HG03175 (cell line): ENCODE results near the gene MAP7D3.
"Not testable (repeated sequence)": the region's sequence is repeated elsewhere in the genome, so short reads cannot be mapped to it uniquely, and the experiment has no call there.

ENCODE experiments used
- ATAC-seq: cut with Tn5 transposase; IDR thresholded peaks from one replicate; pipeline ENCODE4 v1.9.1; 2021; ENCODE audit warnings: mild to moderate bottlenecking, moderate library complexity; ENCODE audit not compliant: unreplicated experiment

MAP7D3 gene

DNA sequence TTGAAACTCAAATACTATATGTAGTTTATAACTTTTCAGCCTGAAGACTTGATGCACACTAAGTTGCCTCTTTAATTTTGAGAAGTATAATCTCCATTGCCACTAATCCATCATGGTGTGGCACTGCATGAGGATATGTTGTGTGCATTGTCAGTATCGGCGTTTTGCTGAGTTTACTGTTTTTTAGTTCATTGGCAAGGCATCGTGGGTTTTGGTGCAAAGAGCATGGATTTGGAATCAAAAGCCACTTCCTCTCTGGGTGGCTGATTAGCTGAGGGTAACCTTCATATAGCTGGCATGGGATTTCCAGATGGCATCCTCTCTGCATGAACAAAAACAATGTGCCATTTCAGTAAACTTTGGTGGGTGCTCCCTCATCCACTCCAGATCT, 65.2 kb downstream of the MAP7D3 start:
- ATAC-seq, result no peak

DNA sequence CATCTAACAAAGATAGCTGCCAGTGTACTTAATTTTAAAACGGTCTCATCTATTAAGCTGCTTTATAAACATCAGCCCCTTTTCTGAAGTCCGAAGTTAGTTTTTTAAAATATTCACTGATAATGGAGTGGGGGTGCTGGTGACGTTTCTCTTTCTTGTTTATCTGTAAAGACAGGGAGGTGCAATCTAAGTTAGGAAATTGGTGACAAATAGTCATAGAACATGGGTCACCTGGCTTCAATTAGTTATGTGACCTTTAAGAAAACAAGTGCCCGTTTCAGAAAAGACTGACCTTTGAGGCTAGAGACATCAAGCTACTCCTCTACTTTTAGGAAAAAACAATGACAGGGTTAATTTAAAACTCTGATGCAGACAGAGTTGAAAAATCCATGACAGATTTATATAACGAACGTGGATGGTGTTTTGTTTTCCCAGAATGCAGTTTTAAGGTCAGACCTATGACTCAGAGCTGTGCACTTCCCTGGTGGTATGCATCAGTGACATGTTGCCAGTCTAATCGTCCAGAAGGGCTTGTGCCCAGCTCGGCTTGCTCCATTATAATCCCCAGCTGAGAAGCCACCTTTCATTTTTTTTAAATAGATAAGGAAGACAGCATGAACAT, 65.7 kb downstream of the MAP7D3 start:
- ATAC-seq, result no peak

DNA sequence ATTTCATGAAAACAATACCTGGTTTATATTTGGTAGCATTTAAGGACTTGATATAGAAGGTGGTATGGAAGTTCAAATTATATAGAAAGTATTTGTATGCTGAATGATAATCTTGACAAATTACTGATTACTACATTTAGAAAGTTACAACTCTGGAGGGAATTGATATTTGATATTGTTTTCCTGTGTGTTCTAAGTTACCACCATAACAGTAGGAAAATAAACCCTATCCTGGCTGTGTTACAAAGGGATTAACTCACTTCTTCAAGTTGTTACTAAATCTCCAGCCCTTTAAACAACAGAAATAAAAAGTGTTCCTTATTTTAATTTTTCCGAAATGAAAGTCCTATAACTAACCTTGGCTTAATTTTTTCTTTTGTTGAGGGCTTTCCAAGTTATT, 67.3 kb downstream of the MAP7D3 start:
- no peak for ATAC-seq

DNA sequence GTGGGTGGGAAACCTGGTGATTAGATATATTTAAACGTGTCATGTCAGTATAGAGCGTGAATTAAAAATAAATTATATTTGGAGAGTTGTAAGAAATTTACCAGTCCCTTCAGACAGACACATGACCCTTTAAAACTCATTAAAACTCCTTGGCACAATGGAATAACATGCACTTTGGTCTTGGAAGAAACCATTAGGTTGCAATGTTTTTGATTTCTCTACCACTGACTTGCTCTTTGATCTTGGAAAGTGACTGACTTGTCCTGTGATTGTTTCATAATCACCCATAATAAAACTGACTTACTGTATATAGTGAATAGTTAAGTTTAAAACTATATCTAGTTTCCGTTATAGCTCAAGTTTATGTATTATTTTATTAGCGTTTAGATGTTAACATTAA, 68.0 kb downstream of the MAP7D3 start:
- ATAC-seq, result no peak

DNA sequence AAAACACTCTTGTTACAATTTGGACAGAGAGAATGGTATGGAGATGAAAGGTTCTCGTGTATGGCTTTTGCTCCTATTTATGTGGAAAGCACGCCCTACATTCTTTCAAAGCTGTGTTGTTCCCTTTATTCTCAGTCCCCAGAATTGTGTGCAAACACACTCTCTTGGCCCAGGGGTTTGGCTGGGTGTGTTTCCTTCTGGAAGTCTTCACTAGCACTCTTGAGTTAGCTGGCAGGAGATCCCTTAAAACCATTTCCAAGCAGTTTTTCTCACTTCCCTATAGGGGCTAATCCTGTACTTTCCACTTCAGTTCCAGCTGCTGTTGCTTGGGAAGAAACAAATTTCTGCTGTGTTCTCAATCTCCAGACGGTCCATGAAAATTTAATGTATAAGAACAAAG, 68.8 kb downstream of the MAP7D3 start:
- no peak for ATAC-seq

DNA sequence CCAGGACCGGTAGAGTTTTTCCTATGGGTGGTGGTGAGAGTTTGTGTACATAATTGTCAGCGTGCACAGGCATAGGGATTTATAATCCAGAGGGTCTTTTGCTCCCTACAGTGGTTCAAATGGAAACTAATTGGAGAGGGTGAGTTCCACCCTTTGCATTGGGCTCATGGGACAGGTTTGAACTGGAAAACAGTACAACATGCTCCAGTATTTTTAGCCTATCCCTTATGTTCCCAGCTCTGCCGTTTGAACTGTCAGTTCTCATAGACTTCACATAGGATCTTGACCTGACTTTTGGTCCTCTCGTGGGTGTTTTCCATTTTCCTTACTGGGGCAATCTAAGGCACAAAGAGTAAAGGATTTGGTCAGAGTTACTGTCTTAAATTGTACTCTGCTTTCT, 72.1 kb downstream of the MAP7D3 start:
- ATAC-seq, result no peak

DNA sequence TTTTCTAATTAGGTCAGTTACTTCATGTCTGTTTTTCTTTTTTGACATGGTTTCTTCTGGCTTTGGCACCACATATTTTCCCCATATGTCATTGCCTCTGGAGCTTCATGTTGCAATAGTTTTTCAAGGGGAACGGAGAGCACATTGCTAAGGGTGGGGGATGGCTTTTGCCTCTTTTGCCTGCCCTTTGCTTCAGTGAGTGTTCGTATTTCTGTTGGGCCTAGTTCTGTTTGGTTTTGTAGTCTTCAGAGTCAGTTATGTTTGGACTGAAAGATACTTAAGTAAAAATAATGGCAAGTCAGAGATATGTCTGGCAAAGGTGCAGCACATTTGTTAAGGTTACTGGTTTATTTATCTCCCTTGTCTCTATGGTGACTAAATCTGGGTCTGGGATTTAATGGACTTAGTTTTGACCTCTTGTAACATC, 74.8 kb downstream of the MAP7D3 start:
- ATAC-seq, result no peak

DNA sequence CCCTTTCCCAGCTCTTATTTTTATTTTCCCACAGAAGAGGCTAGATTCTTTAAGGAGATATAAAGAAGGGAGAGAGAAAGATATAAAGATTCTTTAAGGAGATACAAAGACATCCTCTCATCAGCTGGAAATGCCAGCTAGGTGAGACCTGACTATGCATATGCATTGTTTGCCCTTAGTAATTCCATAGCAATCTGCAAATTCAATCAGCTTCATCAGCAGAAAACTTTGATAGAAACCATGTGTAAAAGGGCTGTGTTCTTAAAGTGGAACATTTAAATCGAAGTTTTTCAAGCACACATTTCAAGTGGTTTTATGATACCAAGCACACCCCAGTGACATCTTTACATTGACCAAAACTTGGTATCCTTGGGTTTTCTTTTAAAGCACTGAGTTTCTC, 79.8 kb downstream of the MAP7D3 start:
- ATAC-seq, result no peak

DNA sequence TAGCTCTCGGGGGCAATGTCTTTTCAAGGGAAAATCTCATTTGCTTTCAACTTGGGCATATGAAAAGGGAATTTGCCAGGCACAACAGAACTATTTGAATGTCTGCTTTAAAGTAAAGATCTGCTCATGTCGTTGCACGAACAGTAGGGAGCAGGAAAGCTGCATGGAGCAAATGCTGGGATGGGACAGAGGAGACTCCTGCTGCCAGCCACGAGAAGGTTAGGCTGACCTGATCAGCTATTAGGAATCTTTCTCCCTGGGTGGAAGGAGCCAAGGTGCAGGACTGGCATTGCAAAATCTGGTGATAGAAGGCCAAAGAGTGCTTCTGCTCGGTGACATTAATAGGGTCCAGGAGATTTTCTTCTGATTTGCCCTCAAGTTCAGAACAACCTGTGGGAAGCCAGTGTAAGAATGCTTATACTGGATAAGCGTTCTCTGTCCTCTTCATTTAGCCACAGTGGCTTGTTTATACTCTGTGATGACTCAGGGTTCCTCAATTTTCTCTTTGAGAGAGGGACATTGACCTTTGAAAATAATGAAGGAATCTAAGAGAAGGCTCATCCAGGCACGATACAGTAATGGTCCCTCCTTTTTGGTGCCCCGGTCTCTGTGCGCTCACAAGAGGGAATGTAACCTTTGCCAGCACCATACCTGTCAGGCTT, 80.9 kb downstream of the MAP7D3 start:
- ATAC-seq, result no peak

DNA sequence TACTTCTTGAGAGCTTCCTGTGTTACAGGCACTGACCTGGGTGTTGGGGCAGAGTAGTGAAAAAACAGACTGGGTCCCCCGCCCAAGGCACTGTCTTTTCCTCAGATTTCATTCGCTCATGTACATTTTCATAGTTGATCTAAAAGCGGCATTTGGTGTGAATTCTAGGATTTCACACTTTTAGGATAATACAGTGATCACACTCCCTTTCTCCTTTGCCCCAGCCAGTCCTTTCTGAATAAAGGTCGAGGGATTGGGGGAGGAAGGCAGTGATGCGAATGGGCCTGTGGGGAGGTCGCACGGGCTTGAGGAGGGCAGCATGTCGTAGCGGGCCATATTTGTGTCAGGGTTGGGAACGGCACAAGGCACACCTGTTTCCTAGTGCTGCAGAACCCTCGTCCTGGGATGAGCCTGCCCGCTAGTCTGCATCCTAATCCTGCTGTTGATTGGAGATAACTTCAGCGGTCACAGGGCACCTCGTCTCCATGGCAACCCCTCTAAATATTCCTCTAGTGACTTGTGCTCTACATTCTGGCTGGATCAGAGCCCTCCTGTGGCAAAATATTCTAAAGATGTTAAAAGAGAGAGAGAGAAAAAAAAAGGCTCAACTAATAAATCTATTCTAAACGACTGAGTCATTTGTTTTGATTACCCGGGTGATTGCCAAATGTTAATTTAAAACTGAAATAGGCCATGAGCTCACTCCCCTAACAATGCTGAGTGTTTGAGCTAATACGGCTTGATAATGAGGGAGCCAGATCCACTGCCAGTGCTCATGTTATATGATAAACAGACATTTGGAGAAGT, 82.1 kb downstream of the MAP7D3 start:
- ATAC-seq, result no peak

DNA sequence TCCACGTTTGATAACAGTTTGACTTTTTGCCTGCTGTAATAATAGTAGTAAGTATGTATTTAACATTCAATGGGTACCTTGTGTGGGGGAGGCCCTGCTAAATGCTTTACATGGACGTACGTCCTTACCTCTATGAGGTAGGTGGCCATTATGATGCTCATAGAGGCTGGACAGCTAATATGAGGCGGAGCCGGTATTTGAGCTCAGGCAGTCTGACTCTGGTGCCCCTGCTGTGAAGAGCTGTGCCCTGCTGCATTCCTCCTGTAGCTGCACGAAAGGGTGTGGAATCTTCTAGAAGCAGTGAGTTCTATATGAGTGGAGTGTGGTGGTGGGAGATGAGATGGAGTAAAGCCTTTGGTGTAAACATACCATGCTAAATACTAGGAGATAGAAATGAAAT, 83.2 kb downstream of the MAP7D3 start:
- not testable (repeated sequence) for ATAC-seq

DNA sequence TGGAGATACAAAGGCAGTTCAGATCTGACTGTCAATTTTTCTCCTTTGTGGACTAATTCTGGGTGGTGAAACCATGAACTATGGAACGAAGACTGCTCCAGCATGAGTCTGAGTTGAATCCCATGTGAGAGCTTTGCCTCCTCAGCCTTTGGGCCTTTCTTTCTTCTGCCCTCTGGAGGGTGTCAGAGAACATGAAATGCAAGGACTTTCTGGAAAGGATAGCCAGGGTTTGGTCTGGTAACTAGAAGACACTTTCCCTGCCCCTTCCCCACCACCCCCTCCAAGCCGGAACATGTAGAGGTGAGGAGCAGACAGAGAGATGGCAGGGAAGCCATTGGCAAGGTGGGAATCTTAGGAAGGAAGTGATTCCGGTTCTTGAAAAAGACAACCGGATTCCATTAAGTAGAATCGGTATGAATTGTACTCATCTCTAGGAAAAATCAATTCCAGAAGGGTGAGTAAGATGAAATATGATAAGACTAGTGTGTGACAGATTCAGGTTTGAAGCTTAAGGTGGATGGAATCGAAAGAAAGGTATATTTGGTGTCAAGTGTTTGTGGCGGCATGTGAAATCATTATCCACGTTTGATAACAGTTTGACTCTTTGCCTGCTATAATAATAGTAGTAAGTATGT, 84.9 kb downstream of the MAP7D3 start:
- no peak for ATAC-seq

DNA sequence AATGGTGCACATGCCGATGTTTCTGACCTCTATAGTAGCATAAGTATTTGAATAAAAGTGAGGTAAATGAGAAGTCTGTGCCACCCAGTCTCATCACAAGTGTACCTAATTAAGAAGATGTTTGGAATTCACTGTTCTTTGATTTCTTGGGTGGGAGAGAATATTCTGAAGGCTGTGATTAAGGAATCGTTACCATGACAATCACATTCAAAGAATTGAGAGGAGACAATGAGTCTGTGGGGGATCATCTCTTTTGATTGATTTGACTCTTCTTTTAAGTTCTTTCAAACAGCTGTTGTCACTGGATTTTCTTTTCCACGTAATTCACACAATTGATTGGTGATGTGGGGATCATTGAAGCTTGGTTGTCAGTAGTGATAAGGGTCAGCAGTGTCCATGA, 85.8 kb downstream of the MAP7D3 start:
- no peak for ATAC-seq

DNA sequence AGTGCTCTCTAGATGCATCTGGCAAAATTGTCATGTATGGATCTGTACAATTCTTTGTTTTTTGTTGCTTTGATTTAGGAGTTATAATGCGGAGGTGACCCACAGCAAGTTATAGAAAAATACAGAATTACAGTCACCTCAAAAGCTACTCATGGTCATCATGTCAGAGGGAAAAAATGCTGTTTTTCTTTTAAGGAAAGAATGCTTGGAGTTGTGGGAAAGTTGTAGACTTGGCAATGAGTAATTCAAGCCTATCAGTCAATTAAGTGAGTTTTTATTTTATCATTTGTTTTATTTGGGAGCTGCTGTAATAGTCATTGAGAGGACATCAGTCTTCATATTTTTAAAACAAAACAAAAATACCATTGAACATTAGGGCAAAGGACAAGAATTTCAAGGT, 87.5 kb downstream of the MAP7D3 start:
- no peak for ATAC-seq
